Common myeloid progenitor, CD34-positive (primary cell): ENCODE measurements around the gene NT5C2.

Experiments
- CTCF ChIA-PET: fragments of 350-600 bp; sonication (Branson Sonifier 250); formaldehyde crosslinking; loops from one replicate; lab custom pipeline; 2021; ENCODE audit warnings: antibody characterized with exemption; lab: Charles Lee
- POLR2A ChIA-PET: fragments of 350-600 bp; sonication (Branson Sonifier 250); formaldehyde crosslinking; loops from one replicate; lab custom pipeline; 2021; ENCODE audit warnings: antibody characterized with exemption; lab: Charles Lee
- DNase-seq, 3 donors: peaks; one replicate each; pipeline versions ENCODE4 v3.0.0 to v3.0.0-alpha.2; 2013
- H3K27ac ChIP-seq, 2 experiments: 1 replicate in 1 of 2; 2 replicates in 1 of 2; pipeline ENCODE4 v1.7.0; 2013; ENCODE audit warnings: inconsistent platforms in 2 of 2, low read length in 2 of 2, mild to moderate bottlenecking in 2 of 2, low read depth in 1 of 2, moderate library complexity in 1 of 2; ENCODE audit not compliant: severe bottlenecking in 2 of 2, insufficient read depth in 1 of 2, poor library complexity in 1 of 2
- H3K27me3 ChIP-seq, 5 experiments: replicated peaks in 2 of 5; 1 replicate in 3 of 5; 2 replicates in 2 of 5; pipeline versions ENCODE4 v1.6.1 to v1.7.0; 2013; ENCODE audit warnings: low read length in 4 of 5, mild to moderate bottlenecking in 2 of 5, moderate library complexity in 2 of 5, inconsistent platforms in 1 of 5; ENCODE audit not compliant: insufficient read depth in 5 of 5, control insufficient read depth in 4 of 5
- H3K36me3 ChIP-seq, 4 experiments: 1 replicate in 2 of 4; 2 replicates in 2 of 4; pipeline versions ENCODE4 v1.6.1 to v1.7.0; 2013; ENCODE audit warnings: low read length in 3 of 4, control low read depth in 1 of 4, mild to moderate bottlenecking in 1 of 4; ENCODE audit not compliant: control insufficient read depth in 4 of 4, insufficient read depth in 4 of 4
- H3K4me1 ChIP-seq, 4 experiments: 1 replicate in 3 of 4; 2 replicates in 1 of 4; pipeline versions ENCODE4 v1.6.1 to v1.7.1; 2013; ENCODE audit warnings: low read length in 3 of 4, mild to moderate bottlenecking in 3 of 4, control low read depth in 1 of 4, inconsistent platforms in 1 of 4, moderate library complexity in 1 of 4; ENCODE audit not compliant: control insufficient read depth in 4 of 4, insufficient read depth in 4 of 4; ENCODE audit errors: control extremely low read depth in 1 of 4
- H3K4me3 ChIP-seq, 7 experiments: 1 replicate in 4 of 7; 2 replicates in 3 of 7; pipeline versions ENCODE4 v1.5.1 to v1.7.0; 2013; ENCODE audit warnings: mild to moderate bottlenecking in 7 of 7, low read length in 6 of 7, moderate library complexity in 6 of 7, inconsistent platforms in 2 of 7, low read depth in 2 of 7, control low read depth in 1 of 7; ENCODE audit not compliant: insufficient read depth in 4 of 7, control insufficient read depth in 1 of 7; ENCODE audit errors: extremely low read depth in 1 of 7
- H3K9me3 ChIP-seq, 5 experiments: 1 replicate in 4 of 5; 2 replicates in 1 of 5; pipeline versions ENCODE4 v1.6.1 to v1.7.1; 2013; ENCODE audit warnings: low read length in 4 of 5, mild to moderate bottlenecking in 2 of 5, inconsistent platforms in 1 of 5, low read depth in 1 of 5, moderate library complexity in 1 of 5; ENCODE audit not compliant: control insufficient read depth in 4 of 5, insufficient read depth in 2 of 5; ENCODE audit errors: control extremely low read depth in 1 of 5
- WGBS: methylation state at CpG from one replicate; pipeline ENCODE4 v1.1.5; 2013; ENCODE audit not compliant: insufficient coverage; 5-methylcytosine and 5-hydroxymethylcytosine counted together

Gene NT5C2

DNA sequence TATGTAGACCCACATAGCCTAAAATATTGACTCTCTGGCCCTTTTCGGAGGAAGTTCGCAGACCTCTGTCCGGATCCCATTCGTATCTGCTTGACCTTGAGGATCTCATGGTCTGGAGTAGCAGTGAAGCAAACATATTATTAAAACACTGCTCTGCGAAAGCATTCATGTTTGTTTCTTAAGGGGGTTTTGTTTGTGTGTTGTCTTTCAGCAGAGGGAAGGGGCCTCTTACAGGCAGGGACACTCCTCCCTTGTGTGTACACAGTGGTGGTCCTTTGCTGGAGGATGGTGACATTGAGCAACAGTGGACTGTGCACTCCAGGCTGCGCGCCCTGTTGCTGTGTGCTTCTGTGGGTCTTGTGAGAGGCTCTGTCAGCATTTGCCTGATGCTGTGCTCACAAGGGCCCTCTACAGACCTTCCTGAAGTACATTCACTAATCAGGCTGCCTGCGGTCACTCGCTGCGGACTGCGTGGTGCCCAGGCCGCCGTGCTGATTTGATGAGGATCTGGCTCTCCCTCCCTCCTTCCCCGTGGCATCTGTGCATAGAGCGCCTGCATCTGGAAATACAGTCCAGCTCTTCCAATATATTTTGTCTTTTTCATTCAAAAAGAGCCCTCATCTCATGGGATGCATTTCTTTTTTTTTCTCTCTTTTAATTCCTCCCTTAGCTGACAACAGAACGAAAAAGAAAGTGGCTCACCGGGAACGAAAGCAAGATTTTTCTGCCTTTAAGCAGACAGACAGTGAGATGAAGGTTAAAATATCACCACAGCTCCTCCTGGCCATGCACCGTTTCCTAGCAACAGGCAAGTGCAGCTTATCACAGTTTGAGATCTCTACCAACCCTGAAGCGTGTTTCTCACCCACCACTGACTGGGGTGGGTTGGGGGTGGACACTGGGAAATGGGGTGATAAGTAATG lies 139.2 kb downstream of the NT5C2 start:
- Histone ChIP-seq H3K36me3 (peaks cover 0 to 6% (median 2%) of the 10 kb centered on the region in 4 experiments), H3K4me3 (peak overlapping the region in 6 of 7 experiments; percentile 37 to 71 (median 56)), H3K27me3 (no peaks in the 10 kb centered on the region), H3K9me3 (no peaks in the 10 kb centered on the region), H3K27ac (no peak overlapping the region), H3K4me1 (peaks cover 0 to 8% (median 5%) of the 10 kb centered on the region in 4 experiments)
- WGBS = 52% methylated on average over 14 of the region's 20 CpGs
- POLR2A ChIA-PET = no interaction called here
- CTCF ChIA-PET = interaction anchor here (0.9 to 2.2 kb wide), 3 partner anchors 16 to 136 kb away, joined by 3 to 14 read pairs (median 10); partner anchors contain the start of gene CNNM2
- peak; percentile 38 to 74 (median 67) for DNase-seq

DNA sequence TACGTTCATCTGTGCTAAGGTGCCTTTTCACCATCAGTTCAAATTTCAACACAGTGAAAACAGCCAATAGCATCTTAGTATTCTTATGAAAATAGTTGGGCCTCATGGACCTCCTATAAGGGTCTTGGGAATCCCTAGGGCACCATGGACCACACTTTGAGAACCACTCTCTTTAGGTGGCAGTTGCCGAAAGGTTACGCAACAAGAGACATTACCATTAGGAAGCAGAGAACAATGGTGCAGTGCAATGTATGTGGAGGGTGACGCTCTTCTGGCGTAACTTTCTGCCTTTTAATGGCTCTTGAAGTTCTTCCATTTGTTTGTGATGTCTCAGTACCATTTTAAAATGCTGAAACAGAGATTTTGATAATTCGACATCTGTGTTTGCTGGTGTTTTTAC lies 143.8 kb downstream of the NT5C2 start:
- WGBS = 83% methylated on average over 2 of the region's 6 CpGs
- H3K36me3 ChIP-seq = peaks cover 0 to 2% (median 0%) of the 10 kb centered on the region in 4 experiments
- H3K27ac ChIP-seq = no peak overlapping the region
- no peaks in the 10 kb centered on the region for H3K9me3 ChIP-seq
- POLR2A ChIA-PET = no interaction called here
- no peaks in the 10 kb centered on the region for H3K27me3 ChIP-seq
- DNase-seq = no peak
- CTCF ChIA-PET = interaction anchor here (1.5 kb wide), 1 partner anchor 9 kb away, joined by 3 read pairs; no protein-coding TSS in a partner anchor
- peaks cover 0 to 6% (median 4%) of the 10 kb centered on the region in 4 experiments for H3K4me1 ChIP-seq
- H3K4me3 ChIP-seq = no peak overlapping the region

DNA sequence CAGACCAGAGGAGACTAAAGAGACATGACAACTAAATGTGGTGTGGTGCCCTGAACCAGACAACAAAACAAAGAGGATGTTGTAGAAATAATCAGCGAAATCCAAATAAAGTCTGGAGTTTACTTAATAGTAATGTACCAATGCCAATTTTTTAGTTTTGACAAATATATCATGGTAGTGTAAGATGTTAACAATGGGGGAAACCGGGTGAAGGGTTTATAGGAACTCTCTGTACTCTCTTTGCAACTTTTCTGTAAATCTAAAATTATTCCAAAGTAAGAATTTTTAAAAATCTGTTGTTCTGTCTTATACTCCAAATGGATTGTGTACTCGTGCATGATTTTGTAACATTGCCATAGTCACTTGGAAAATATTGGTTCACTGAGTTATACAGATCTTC lies 145.7 kb downstream of the NT5C2 start:
- Histone ChIP-seq H3K9me3 (no peaks in the 10 kb centered on the region), H3K4me3 (no peak overlapping the region), H3K4me1 (no peaks in the 10 kb centered on the region), H3K27ac (no peak overlapping the region), H3K36me3 (peaks cover 0 to 2% (median 0%) of the 10 kb centered on the region in 4 experiments), H3K27me3 (no peaks in the 10 kb centered on the region)
- no peak for DNase-seq
- WGBS = no CpG with 5 or more reads among the region's 3 CpGs
- CTCF ChIA-PET = interaction anchor here (1.4 kb wide), 1 partner anchor 32 kb away, joined by 3 read pairs; no protein-coding TSS in a partner anchor
- POLR2A ChIA-PET = no interaction called here

DNA sequence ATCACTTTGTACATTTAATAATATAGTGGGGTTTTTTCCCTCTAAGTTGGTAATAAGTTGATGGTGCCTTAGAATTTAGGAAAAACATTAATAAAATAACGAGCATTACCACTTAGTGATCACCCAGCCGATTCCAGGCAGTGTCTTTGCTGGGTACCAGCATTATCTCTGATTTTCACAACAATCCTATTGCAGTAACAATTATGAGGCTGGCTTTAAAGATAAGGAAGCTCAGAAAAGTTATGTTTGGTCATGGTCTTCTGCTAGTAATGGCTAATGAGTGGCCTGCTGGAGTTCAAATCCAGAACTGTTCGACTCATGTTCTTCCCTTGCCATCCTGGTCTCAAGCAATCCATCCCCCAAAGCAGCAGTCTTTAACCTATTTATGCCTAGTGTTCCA lies 147.1 kb downstream of the NT5C2 start:
- H3K27me3 ChIP-seq = no peaks in the 10 kb centered on the region
- H3K27ac ChIP-seq = no peak overlapping the region
- peaks cover 0 to 2% (median 0%) of the 10 kb centered on the region in 4 experiments for H3K36me3 ChIP-seq
- 100% methylated on average over 2 of the region's 3 CpGs for WGBS
- CTCF ChIA-PET = interaction anchor here (0.6 to 1.4 kb wide), 3 partner anchors 33 to 288 kb away, joined by 3 read pairs; no protein-coding TSS in a partner anchor
- no peak for DNase-seq
- H3K4me3 ChIP-seq = no peak overlapping the region
- no peaks in the 10 kb centered on the region for H3K9me3 ChIP-seq
- POLR2A ChIA-PET = no interaction called here
- H3K4me1 ChIP-seq = no peaks in the 10 kb centered on the region

DNA sequence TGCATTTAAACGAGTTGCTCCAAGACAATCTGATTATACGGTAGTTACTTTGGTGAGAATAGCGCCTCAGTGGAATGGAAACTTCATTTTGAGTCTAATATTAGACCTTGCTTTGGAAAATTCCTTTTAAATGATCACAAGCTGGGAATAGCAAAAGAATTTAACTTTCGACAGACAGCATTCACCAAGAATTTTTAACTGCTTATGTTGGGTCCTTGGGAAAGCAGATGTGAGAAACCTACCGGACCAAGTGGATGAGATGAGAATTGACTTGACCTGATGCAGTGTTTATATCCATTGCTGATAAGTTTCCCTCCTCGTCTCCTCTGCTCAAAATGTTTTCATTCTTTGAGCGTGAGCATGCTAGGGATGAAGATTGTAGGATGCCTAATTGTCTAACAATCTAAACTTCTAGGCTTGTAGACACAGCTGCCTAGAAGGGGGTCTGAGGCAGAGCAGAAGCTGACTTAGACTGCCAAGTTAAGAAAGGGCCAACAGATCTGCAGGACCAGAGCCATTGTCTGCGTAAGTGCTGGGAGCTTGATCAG lies 148.1 kb downstream of the NT5C2 start:
- Histone ChIP-seq H3K36me3 (no peaks in the 10 kb centered on the region), H3K9me3 (no peaks in the 10 kb centered on the region), H3K4me3 (no peak overlapping the region), H3K27me3 (no peaks in the 10 kb centered on the region), H3K27ac (no peak overlapping the region), H3K4me1 (no peaks in the 10 kb centered on the region)
- CTCF ChIA-PET = no interaction called here
- no peak for DNase-seq
- POLR2A ChIA-PET = no interaction called here
- 95% methylated on average over 6 of the region's 8 CpGs for WGBS

DNA sequence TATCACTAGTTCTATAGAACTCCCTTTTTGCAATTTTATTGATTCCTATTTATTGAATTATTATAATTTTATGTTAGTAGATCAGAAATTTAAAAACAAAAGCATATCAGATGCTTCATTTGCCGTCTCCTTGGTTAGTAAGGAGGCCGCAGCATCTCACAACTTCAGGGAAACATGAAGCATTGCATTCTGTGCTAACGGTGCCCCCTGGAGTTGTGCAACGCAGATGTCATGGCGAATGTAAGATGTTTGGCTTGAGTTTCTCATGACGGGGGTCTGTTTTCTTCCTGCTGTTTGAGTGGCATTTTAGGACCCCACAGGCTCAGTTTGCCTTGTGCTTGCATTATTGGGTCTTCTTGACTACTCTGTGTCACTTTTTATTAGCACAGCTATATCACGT lies 150.2 kb downstream of the NT5C2 start:
- POLR2A ChIA-PET = no interaction called here
- H3K9me3 ChIP-seq = no peaks in the 10 kb centered on the region
- no peaks in the 10 kb centered on the region for H3K36me3 ChIP-seq
- CTCF ChIA-PET = no interaction called here
- H3K27ac ChIP-seq = no peak overlapping the region
- 96% methylated on average over 7 of the region's 7 CpGs for WGBS
- H3K27me3 ChIP-seq = no peaks in the 10 kb centered on the region
- H3K4me3 ChIP-seq = no peak overlapping the region
- DNase-seq = no peak
- H3K4me1 ChIP-seq = no peaks in the 10 kb centered on the region

DNA sequence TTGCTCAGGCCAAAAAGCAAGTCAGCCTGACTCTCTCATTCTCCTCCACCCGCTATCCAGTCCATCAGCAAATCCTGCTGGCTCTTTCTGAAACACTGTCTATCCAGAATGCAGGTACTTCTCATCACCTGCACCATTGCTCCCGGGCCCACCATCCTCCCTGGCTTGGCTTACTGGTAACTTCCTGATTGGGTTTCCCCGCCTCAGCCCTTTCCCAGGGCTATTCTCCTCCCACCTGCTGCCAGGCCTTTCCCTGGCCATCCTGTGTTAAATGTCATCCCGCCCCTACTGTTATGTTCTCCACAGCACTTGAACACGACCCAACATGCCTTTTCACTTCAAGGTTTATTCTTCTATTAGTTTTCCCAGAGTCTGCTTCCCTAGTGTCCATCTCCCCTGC lies 150.9 kb downstream of the NT5C2 start:
- H3K4me3 ChIP-seq = no peak overlapping the region
- no peaks in the 10 kb centered on the region for H3K4me1 ChIP-seq
- no peaks in the 10 kb centered on the region for H3K36me3 ChIP-seq
- DNase-seq = no peak
- no peaks in the 10 kb centered on the region for H3K27me3 ChIP-seq
- 95% methylated on average over 4 of the region's 5 CpGs for WGBS
- H3K9me3 ChIP-seq = no peaks in the 10 kb centered on the region
- ChIA-PET POLR2A (no interaction called here), CTCF (no interaction called here)
- no peak overlapping the region for H3K27ac ChIP-seq
